Pancreas (tissue), 10 donors: ENCODE measurements around the gene POPDC2. TPM values are rescaled to one million over a fixed set of nuclear protein-coding genes. Genes with fewer than 3 reads are reported as not detected.
A peak's percentile ranks its signal among the peaks of the same experiment; 100 is the strongest.

Source experiments
- ATAC-seq, 4 donors: fragments of 200-7000 bp; cut with Tn5 transposase; one replicate each; pipeline versions ENCODE4 v1.8.0 to v1.9.1; 2020; ENCODE audit warnings: mild to moderate bottlenecking in 4 of 4, moderate library complexity in 4 of 4
- DNase-seq, 6 donors: peaks; one replicate each; pipeline ENCODE4 v3.0.0-alpha.2; 2020
- FAIRE-seq: peaks from 2 replicates; lab custom pipeline; 2012; peaks lifted over from hg19 to GRCh38; lab: Jason Lieb, UNC
- H3K27ac ChIP-seq, 4 donors: fragments of 200-600 bp; sonication (generic); 1 replicate in 3 of 4; 2 replicates in 1 of 4; pipeline versions ENCODE4 v1.5.0 to v1.8.0; 2020
- H3K27me3 ChIP-seq, 4 donors: fragments of 200-600 bp; one replicate each; pipeline ENCODE4 v1.8.0; 2021
- H3K36me3 ChIP-seq, 3 donors: fragments of 200-600 bp; sonication (generic) in 1 of 3; one replicate each; pipeline versions ENCODE4 v1.5.0 to v1.8.0; 2020 to 2021
- H3K4me1 ChIP-seq, 3 donors: fragments of 200-600 bp; one replicate each; pipeline ENCODE4 v1.8.0; 2021
- H3K4me3 ChIP-seq, 4 donors: fragments of 200-600 bp; sonication (generic) in 2 of 4; one replicate each; pipeline versions ENCODE4 v1.5.0 to v1.8.0; 2020 to 2021
- H3K9me3 ChIP-seq, 4 donors: fragments of 200-600 bp; one replicate each; pipeline ENCODE4 v1.8.0; 2021
- WGBS, 2 donors: extraction: QIAGEN DNeasy Blood & Tissue Kit; methylation state at CpG; one replicate each; pipeline ENCODE4 v1.1.7; 2013; 5-methylcytosine and 5-hydroxymethylcytosine counted together
- intact Hi-C, 3 donors: fragments of 100-400 bp; cut with DNase I; formaldehyde crosslinking; loops; one replicate each; pipeline versions ENCODE4 v1.11.1 to v1.14.2; 2022
- polyA plus RNA-seq, 2 donors: library from polyadenylated mRNA; stranded (reverse); fragments of 200-250 nt; gene quantifications; one replicate each; pipeline ENCODE4 v1.2.3, GENCODE V29; 2013
- total RNA-seq, 6 donors: library from RNA; stranded (reverse); fragmentation: NEBNext Ultra II Directional in 4 of 6; extraction: Animal tissue kit (Norgen Biotek cat#: 25700) in 4 of 6; gene quantifications; one replicate each; pipeline versions ENCODE4 v1.2.1 to v1.2.4, GENCODE V29; 2021 to 2023
- TF ChIP-seq, protein P1 (sequence below), 4 donors: fragments of 200-600 bp; sonication (generic) in 3 of 4; IDR thresholded peaks; one replicate each; pipeline versions ENCODE4 v1.5.0 to v1.8.0; 2021; ENCODE audit warnings: antibody characterized with exemption in 4 of 4
- donor health status: healthy with polysubstance abuse.
- donor health status: DM: no; HTN: no; CAD: no; lungs with moderate emphysema.
- donor health status: DM: no; HTN: no; CAD: no.
- donor health status: control.
- donor health status: control.
- donor health status: Bipolar disorder and iron deficiency.
- donor health status: DM: yes; HTN: yes; CAD: no.
- donor health status: DM: no; HTN: no; CAD: no.
- donor health status: DM: no; HTN: no; CAD: no.
- donor health status: DM: yes; HTN: yes; CAD: no.

Gene POPDC2
- total and polyA plus RNA-seq, 8 donors: 0.52 to 6.7 (median 1.3) TPM

- ATAC-seq (no peak), FAIRE-seq (no peak), DNase-seq (no peak)
- no peak overlapping the region for H3K4me3 ChIP-seq
- intact Hi-C loops: no loop called here
- TF ChIP-seq, protein P1, sequence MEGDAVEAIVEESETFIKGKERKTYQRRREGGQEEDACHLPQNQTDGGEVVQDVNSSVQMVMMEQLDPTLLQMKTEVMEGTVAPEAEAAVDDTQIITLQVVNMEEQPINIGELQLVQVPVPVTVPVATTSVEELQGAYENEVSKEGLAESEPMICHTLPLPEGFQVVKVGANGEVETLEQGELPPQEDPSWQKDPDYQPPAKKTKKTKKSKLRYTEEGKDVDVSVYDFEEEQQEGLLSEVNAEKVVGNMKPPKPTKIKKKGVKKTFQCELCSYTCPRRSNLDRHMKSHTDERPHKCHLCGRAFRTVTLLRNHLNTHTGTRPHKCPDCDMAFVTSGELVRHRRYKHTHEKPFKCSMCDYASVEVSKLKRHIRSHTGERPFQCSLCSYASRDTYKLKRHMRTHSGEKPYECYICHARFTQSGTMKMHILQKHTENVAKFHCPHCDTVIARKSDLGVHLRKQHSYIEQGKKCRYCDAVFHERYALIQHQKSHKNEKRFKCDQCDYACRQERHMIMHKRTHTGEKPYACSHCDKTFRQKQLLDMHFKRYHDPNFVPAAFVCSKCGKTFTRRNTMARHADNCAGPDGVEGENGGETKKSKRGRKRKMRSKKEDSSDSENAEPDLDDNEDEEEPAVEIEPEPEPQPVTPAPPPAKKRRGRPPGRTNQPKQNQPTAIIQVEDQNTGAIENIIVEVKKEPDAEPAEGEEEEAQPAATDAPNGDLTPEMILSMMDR (IDR thresholded peaks at IDR 0.05): no peak
- peak overlapping the region in 2 of 4 donors; percentile 25 to 56 for H3K27ac ChIP-seq
- H3K27me3 ChIP-seq: no peaks in the 10 kb centered on the region
- no peaks in the 10 kb centered on the region for H3K36me3 ChIP-seq
- 86 to 87% methylated on average over 22 of the region's 22 CpGs for WGBS, 2 donors
- H3K4me1 ChIP-seq: peaks cover 0 to 6% (median 0%) of the 10 kb centered on the region in 3 donors
- H3K9me3 ChIP-seq: no peaks in the 10 kb centered on the region
These were observed 40.7 kb upstream of the POPDC2 start for GRCh38 chr3:119700920-119701734.

GRCh38 chr3:119700269-119700919 lies 40.0 kb upstream of the POPDC2 start:
- no peak overlapping the region for H3K4me3 ChIP-seq
- intact Hi-C loops: no loop called here
- 86 to 92% methylated on average over 4 of the region's 4 CpGs for WGBS, 2 donors
- TF ChIP-seq, protein P1 (IDR thresholded peaks at IDR 0.05): no peak
- DNase-seq (peak in 1 of 6 donors; percentile 28), ATAC-seq (peak in 1 of 4 donors; percentile 13), FAIRE-seq (no peak)
- peaks cover 0 to 6% (median 0%) of the 10 kb centered on the region in 3 donors for H3K4me1 ChIP-seq
- peak overlapping the region in 2 of 4 donors; percentile 25 to 56 for H3K27ac ChIP-seq
- H3K27me3 ChIP-seq: no peaks in the 10 kb centered on the region
- H3K9me3 ChIP-seq: no peaks in the 10 kb centered on the region
- no peaks in the 10 kb centered on the region for H3K36me3 ChIP-seq

GRCh38 chr3:119697394-119697793 lies 37.0 kb upstream of the POPDC2 start:
- no peaks in the 10 kb centered on the region for H3K9me3 ChIP-seq
- H3K36me3 ChIP-seq: no peaks in the 10 kb centered on the region
- FAIRE-seq: no peak
- TF ChIP-seq, protein P1 (IDR thresholded peaks at IDR 0.05): no peak
- no peak for DNase-seq
- intact Hi-C loops: no loop called here
- no peaks in the 10 kb centered on the region for H3K27me3 ChIP-seq
- H3K4me3 ChIP-seq: no peak overlapping the region
- 82 to 89% methylated on average over 5 of the region's 5 CpGs for WGBS, 2 donors
- H3K4me1 ChIP-seq: no peaks in the 10 kb centered on the region
- no peak overlapping the region for H3K27ac ChIP-seq
- no peak for ATAC-seq

DNA sequence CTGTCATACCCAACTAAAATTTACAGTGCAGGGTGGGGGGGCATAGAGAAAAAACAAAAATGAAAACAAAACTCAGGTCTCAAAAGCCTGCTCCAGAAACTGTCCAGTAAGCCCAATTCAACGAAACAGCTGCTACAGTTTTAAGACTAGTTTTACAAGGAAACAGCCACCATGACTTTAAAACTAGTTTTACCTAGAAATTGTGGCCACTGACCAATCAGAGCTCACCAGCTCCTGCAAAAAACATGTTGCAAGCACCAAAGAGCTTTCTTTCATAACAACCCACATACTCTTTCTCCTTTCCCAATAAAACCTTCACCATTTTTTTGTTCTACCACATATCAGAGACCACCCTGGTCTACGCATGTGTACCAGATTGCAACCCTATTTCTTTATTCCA lies 35.1 kb upstream of the POPDC2 start:
- Histone ChIP-seq H3K4me3 (no peak overlapping the region), H3K27me3 (no peaks in the 10 kb centered on the region), H3K9me3 (no peaks in the 10 kb centered on the region), H3K27ac (no peak overlapping the region), H3K36me3 (no peaks in the 10 kb centered on the region), H3K4me1 (no peaks in the 10 kb centered on the region)
- FAIRE-seq (no peak), DNase-seq (no peak), ATAC-seq (no peak)
- intact Hi-C loops: no loop called here
- TF ChIP-seq, protein P1 (IDR thresholded peaks at IDR 0.05): no peak
- WGBS, 2 donors: 86 to 98% methylated on average over 2 of the region's 2 CpGs
